ENCODE data around the gene CYP1A2.

The CYP1A2 gene

GRCh38 chr15:74742422-74742821 is 6.2 kb upstream of the CYP1A2 start:
- DNase-seq, result no peak

GRCh38 chr15:74746389-74746788 is 2.3 kb upstream of the CYP1A2 start:
- no peak for DNase-seq

- DNase-seq, result no peak
These were observed 1.2 kb downstream of the CYP1A2 start for GRCh38 chr15:74749832-74750231.

GRCh38 chr15:74750751-74751150 is 2.1 kb downstream of the CYP1A2 start:
- no peak for DNase-seq

- DNase-seq, result no peak
These were observed 3.4 kb downstream of the CYP1A2 start for GRCh38 chr15:74752011-74752410.

DNA sequence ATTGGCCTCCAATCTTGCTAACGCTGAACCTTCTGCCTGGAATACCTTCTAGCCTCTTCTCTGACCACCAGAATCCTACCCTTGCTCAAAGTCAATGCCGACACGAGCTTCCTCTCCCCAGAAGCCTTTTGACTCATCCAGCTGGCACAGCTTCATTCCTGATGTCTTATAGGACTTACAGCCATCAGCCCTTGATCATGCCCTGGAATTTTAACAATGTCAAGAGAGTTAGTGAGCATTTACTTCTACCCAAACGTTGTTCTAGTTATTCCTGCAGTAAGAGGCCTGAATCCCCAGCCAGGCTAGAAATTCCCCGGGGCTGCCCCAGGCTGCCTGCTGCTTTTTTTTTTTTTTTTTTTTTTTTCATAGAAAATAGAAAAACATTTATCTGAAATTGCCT is 3.9 kb downstream of the CYP1A2 start:
- no peak for DNase-seq

GRCh38 chr15:74754593-74755215 is 6.1 kb downstream of the CYP1A2 start:
- no peak for DNase-seq

DNA sequence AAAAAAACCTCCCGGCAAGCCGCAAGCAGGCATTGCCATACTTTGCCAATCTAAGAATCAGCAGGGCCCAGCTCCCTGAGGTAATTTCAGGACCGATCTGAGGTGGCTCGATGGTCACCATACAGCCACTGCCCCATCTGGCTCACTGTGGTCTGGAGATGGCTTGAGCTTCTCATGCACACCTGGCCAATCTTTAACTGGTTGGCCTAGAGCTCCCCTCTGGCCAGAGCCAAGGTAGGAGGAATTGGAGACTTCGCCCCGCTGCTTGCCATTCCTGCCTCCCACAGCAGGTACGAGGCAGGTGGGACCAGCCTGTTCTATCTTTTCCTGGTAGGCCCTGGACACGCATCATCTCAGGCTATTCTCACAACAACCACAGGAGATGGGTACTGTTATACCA is 10.1 kb downstream of the CYP1A2 start:
- DNase-seq, result no peak

GRCh38 chr15:74762791-74763150 is 14.1 kb downstream of the CYP1A2 start:
- peak; percentile 46 for DNase-seq

- no peak for DNase-seq
These were observed 14.8 kb downstream of the CYP1A2 start for GRCh38 chr15:74763416-74763815.

DNA sequence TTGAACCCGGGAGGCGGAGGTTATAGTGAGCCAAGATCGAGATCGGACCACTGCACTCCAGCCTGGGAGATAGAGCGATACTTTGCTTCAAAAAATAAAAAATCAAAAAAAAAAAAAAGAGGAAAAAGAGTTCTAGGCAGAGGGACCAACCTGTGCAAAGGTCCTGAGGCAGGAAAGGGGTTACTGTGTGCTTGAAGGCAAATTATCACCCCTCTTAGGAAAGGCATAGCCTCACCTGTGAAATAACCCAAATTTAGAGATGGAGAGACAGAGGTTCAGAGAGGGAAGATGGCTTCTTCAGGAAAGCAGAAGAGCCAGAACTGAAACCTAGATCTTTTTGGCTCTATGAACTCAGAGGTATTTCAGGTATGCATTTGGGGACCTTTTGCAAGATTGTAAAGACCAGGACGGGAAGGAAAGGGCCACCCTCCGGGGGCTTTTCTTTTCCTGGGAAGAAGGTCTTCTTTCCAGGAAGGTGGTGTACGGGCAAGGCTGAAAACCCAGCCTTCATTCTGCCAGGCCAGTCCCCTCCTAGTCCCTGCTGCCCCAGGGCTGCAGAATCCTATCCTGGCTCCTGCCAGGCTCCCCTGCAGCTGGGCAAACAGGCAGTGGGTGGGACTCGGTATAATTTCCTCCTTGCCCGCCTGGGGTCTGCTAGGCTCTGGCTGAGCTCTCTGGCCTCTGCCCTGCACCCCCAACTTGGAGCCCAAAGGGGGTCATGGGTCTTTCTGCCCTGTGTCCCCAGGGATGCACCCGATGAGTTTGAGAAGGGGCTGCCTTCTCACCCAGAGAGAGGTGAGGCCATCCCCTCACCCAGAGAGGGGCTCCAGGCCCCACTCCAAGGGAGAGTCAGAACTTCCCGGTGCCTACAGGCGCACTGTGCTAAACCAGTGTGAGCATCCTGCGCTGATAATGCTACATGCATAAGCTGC is 18.8 kb downstream of the CYP1A2 start:
- no peak for DNase-seq

- no peak for DNase-seq
These were observed 19.6 kb downstream of the CYP1A2 start for GRCh38 chr15:74768099-74768770.

GRCh38 chr15:74768771-74769342 is 20.2 kb downstream of the CYP1A2 start:
- peak; percentile 73 for DNase-seq

- no peak for DNase-seq
These were observed 20.9 kb downstream of the CYP1A2 start for GRCh38 chr15:74769463-74770025.

DNA sequence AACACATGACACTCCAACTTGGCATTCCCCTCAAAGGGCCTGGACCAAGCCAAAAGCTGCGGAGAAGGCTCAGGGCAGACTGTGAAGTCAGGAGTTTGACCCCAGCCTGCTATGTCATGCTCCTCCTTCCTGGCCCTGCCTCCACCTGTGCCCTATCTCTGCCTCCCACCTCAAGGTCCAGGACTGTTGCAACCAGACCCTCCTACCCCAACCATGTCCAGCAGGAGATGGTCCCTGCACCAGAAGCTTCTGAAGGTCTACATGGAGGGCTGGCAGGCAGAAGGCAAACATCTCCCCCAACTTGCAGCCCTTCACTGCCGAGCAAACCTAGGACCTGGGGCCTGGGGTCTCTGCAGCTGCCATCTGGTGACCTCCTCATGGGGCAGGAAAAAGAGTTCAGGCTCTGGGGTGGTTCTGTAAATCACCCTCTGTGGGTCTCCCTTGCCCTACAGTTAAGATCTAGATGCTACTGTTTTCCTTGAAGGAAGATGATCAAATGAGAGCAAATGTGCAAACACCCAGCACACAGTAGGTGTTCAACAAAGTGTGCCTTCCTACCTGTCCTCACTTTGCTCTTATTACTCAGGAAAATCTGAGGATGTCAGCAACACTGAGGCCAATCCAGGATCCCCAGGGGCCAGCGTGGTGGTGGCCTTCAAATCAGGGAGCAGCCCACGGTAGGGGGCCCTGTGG is 21.7 kb downstream of the CYP1A2 start:
- DNase-seq, result no peak

- DNase-seq, result no peak
These were observed 24.7 kb downstream of the CYP1A2 start for GRCh38 chr15:74773329-74773728.

GRCh38 chr15:74773731-74774252 is 25.1 kb downstream of the CYP1A2 start:
- no peak for DNase-seq

- DNase-seq, result no peak
These were observed 26.5 kb downstream of the CYP1A2 start for GRCh38 chr15:74775132-74775562.

GRCh38 chr15:74775894-74776293 is 27.2 kb downstream of the CYP1A2 start:
- DNase-seq, result no peak

DNA sequence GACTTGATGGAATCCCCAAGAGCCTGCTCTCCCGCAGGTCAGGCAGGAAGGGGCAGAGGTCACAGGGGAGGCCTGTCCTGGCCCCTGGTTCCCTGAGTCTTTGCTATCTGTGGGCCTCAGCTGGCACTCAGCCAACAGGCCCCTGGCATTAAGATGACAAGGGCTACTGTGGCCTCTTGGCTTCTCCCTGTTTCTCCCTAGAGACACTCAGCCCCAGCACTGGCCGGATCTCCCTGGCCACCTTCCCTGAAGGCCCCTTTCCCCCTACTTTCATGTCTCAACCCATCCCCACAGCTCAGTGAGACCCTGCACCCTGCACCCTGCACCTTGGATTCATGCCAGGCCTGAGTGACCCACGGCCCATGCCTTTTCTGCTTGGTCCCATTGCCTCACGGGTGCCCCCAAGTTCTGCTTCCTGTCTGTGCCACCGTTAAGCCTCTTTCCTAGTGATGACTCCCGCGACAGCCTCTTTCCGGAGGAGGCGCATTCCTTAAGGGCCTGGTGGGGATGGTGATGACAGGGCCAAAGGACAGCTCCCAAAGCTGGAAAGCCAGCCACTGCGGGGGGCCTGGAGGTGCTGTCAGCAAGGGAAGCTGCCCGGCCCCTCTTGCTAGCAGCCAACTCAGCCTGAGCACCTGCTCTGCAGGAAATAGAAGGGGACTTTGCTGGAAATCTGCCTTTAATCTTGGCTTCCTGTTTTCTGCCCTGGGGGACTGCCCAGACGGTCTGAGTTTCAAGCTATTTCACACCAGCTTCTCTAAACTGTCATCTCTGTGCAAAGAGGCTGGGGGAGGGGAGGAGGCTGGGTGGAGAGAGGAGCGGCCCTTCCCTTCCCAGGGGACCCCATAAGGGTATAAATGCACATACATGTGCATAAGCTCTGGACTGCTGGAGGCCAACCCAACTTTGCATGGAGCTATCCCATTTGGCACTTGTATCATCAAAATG is 28.4 kb downstream of the CYP1A2 start:
- DNase-seq, result peak; percentile 67
